BLaER1 treated with 17β-estradiol and CSF1 and Interleukin-3, amounts not matched to agents 10 nM and 100 nM (cell line): Measurements from ENCODE around the gene MEPCE.

Experiments
- H3K27ac ChIP-seq, 11 experiments: shearing (Covaris generic); formaldehyde crosslinking; 2 replicates each; pipeline ENCODE4 v1.8.1; 2022
- H3K27me3 ChIP-seq, 11 experiments: shearing (Covaris generic); formaldehyde crosslinking; 2 replicates each; pipeline ENCODE4 v1.8.1; 2022
- H3K36me3 ChIP-seq, 11 experiments: shearing (Covaris generic); formaldehyde crosslinking; 2 replicates each; pipeline ENCODE4 v1.8.1; 2022
- H3K4me1 ChIP-seq, 10 experiments: shearing (Covaris generic); formaldehyde crosslinking; 2 replicates each; pipeline ENCODE4 v1.8.1; 2022
- H3K4me2 ChIP-seq, 11 experiments: shearing (Covaris generic); formaldehyde crosslinking; 2 replicates each; pipeline ENCODE4 v1.8.1; 2022
- H3K4me3 ChIP-seq, 10 experiments: shearing (Covaris generic); formaldehyde crosslinking; 2 replicates each; pipeline ENCODE4 v1.8.1; 2022
- H3K9ac ChIP-seq, 11 experiments: shearing (Covaris generic); formaldehyde crosslinking; 2 replicates each; pipeline ENCODE4 v1.8.1; 2022
- H3K9me3 ChIP-seq, 11 experiments: shearing (Covaris generic); formaldehyde crosslinking; replicated peaks in 1 of 11; 2 replicates each; pipeline ENCODE4 v1.8.1; 2022
- H4K20me1 ChIP-seq, 11 experiments: shearing (Covaris generic); formaldehyde crosslinking; 2 replicates each; pipeline ENCODE4 v1.8.1; 2022
- Cebpa-rat ChIP-seq, 11 experiments: shearing (Covaris generic); IDR thresholded peaks; 2 replicates each; pipeline ENCODE4 v1.8.1; 2022

The MEPCE gene

GRCh38 chr7:100398239-100398638 lies 31.4 kb upstream of the MEPCE start:
- no peak for TF ChIP-seq Cebpa-rat (IDR thresholded peaks at IDR 0.05)
- Histone ChIP-seq H3K36me3 (peaks cover 0 to 56% (median 0%) of the 10 kb centered on the region in 11 experiments; a peak in 5 of 22 replicates), H3K4me3 (peak overlapping the region in 3 of 10 experiments; percentile 33 to 53 (median 46); a peak in 6 of 20 replicates), H3K4me1 (peaks cover 39 to 94% (median 60%) of the 10 kb centered on the region in 10 experiments), H3K4me2 (peak overlapping the region; percentile 81 to 95 (median 90); a peak in 21 of 22 replicates), H3K27me3 (no peaks in the 10 kb centered on the region), H3K9me3 (no peaks in the 10 kb centered on the region), H3K9ac (peak overlapping the region in 9 of 11 experiments; percentile 42 to 86 (median 79); a peak in 17 of 22 replicates), H3K27ac (peak overlapping the region in 10 of 11 experiments; percentile 80 to 97 (median 92); a peak in 19 of 22 replicates), H4K20me1 (no peaks in the 10 kb centered on the region; a peak in 2 of 22 replicates)

GRCh38 chr7:100400041-100400440 lies 29.6 kb upstream of the MEPCE start:
- H3K4me1 ChIP-seq, result peaks cover 28 to 85% (median 46%) of the 10 kb centered on the region in 10 experiments
- no peak overlapping the region for H3K27ac ChIP-seq
- no peak for TF ChIP-seq Cebpa-rat (IDR thresholded peaks at IDR 0.05)
- no peak overlapping the region for H3K4me3 ChIP-seq
- H3K27me3 ChIP-seq, result no peaks in the 10 kb centered on the region
- H3K4me2 ChIP-seq, result no peak overlapping the region
- H4K20me1 ChIP-seq, result no peaks in the 10 kb centered on the region; a peak in 2 of 22 replicates
- peaks cover 0 to 62% (median 0%) of the 10 kb centered on the region in 11 experiments; a peak in 5 of 22 replicates for H3K36me3 ChIP-seq
- H3K9me3 ChIP-seq, result no peaks in the 10 kb centered on the region
- no peak overlapping the region for H3K9ac ChIP-seq

- H3K4me3 ChIP-seq, result no peak overlapping the region
- H3K9me3 ChIP-seq, result no peaks in the 10 kb centered on the region
- H3K4me2 ChIP-seq, result peak overlapping the region in 1 of 11 experiments; percentile 27; a peak in 1 of 22 replicates
- no peak for TF ChIP-seq Cebpa-rat (IDR thresholded peaks at IDR 0.05)
- H3K4me1 ChIP-seq, result peaks cover 28 to 79% (median 40%) of the 10 kb centered on the region in 10 experiments
- no peaks in the 10 kb centered on the region; a peak in 2 of 22 replicates for H4K20me1 ChIP-seq
- H3K27ac ChIP-seq, result peak overlapping the region in 1 of 11 experiments; percentile 18; a peak in 2 of 22 replicates
- H3K9ac ChIP-seq, result no peak overlapping the region
- peaks cover 0 to 68% (median 0%) of the 10 kb centered on the region in 11 experiments; a peak in 5 of 22 replicates for H3K36me3 ChIP-seq
- H3K27me3 ChIP-seq, result no peaks in the 10 kb centered on the region
Measured at GRCh38 chr7:100400656-100401055, 29.0 kb upstream of the MEPCE start.

GRCh38 chr7:100401811-100402210 lies 27.8 kb upstream of the MEPCE start:
- Histone ChIP-seq H3K4me2 (peak overlapping the region in 1 of 11 experiments; percentile 57; a peak in 2 of 22 replicates), H3K27ac (no peak overlapping the region), H3K27me3 (0 out of 22 replicates have a peak, but pooled peaks cover 0 to 3% (median 0%) of the 10 kb centered on the region in 11 experiments), H3K36me3 (peaks cover 0 to 79% (median 0%) of the 10 kb centered on the region in 11 experiments; a peak in 5 of 22 replicates), H3K9me3 (no peaks in the 10 kb centered on the region), H3K4me3 (no peak overlapping the region), H4K20me1 (no peaks in the 10 kb centered on the region; a peak in 2 of 22 replicates), H3K9ac (peak overlapping the region in 2 of 11 experiments; percentile 1 to 38; a peak in 2 of 22 replicates), H3K4me1 (peaks cover 18 to 74% (median 32%) of the 10 kb centered on the region in 10 experiments)
- no peak for TF ChIP-seq Cebpa-rat (IDR thresholded peaks at IDR 0.05)

- no peak for TF ChIP-seq Cebpa-rat (IDR thresholded peaks at IDR 0.05)
- no peak overlapping the region for H3K4me3 ChIP-seq
- H3K36me3 ChIP-seq, result peaks cover 0 to 81% (median 0%) of the 10 kb centered on the region in 11 experiments; a peak in 5 of 22 replicates
- H3K9me3 ChIP-seq, result no peaks in the 10 kb centered on the region
- peaks cover 18 to 74% (median 32%) of the 10 kb centered on the region in 10 experiments for H3K4me1 ChIP-seq
- H4K20me1 ChIP-seq, result no peaks in the 10 kb centered on the region; a peak in 2 of 22 replicates
- H3K9ac ChIP-seq, result peak overlapping the region in 1 of 11 experiments; percentile 38; a peak in 2 of 22 replicates
- peak overlapping the region in 3 of 11 experiments; percentile 56 to 65 (median 57); a peak in 5 of 22 replicates for H3K4me2 ChIP-seq
- H3K27ac ChIP-seq, result no peak overlapping the region
- H3K27me3 ChIP-seq, result 0 out of 22 replicates have a peak, but pooled peaks cover 0 to 3% (median 0%) of the 10 kb centered on the region in 11 experiments
Measured at GRCh38 chr7:100402241-100402640, 27.4 kb upstream of the MEPCE start.

- Histone ChIP-seq H4K20me1 (peaks cover 0 to 16% (median 0%) of the 10 kb centered on the region in 11 experiments; a peak in 2 of 22 replicates), H3K4me3 (no peak overlapping the region), H3K4me2 (peak overlapping the region; percentile 18 to 61 (median 45); a peak in 19 of 22 replicates), H3K27me3 (0 out of 22 replicates have a peak, but pooled peaks cover 0 to 3% (median 0%) of the 10 kb centered on the region in 11 experiments), H3K36me3 (peaks cover 0 to 80% (median 0%) of the 10 kb centered on the region in 11 experiments; a peak in 4 of 22 replicates), H3K4me1 (peaks cover 19 to 57% (median 31%) of the 10 kb centered on the region in 10 experiments), H3K27ac (no peak overlapping the region), H3K9ac (peak overlapping the region in 1 of 11 experiments; percentile 18; a peak in 1 of 22 replicates), H3K9me3 (no peaks in the 10 kb centered on the region)
- TF ChIP-seq Cebpa-rat (IDR thresholded peaks at IDR 0.05), result no peak
Measured at GRCh38 chr7:100406767-100407166, 22.9 kb upstream of the MEPCE start.

- peak overlapping the region in 1 of 11 experiments; percentile 18; a peak in 1 of 22 replicates for H3K9ac ChIP-seq
- H3K9me3 ChIP-seq, result no peaks in the 10 kb centered on the region
- H3K4me1 ChIP-seq, result peaks cover 19 to 57% (median 35%) of the 10 kb centered on the region in 10 experiments
- H3K4me2 ChIP-seq, result peak overlapping the region; percentile 18 to 61 (median 45); a peak in 21 of 22 replicates
- H3K4me3 ChIP-seq, result no peak overlapping the region
- no peak overlapping the region for H3K27ac ChIP-seq
- TF ChIP-seq Cebpa-rat (IDR thresholded peaks at IDR 0.05), result no peak
- H3K27me3 ChIP-seq, result 0 out of 22 replicates have a peak, but pooled peaks cover 0 to 3% (median 0%) of the 10 kb centered on the region in 11 experiments
- H4K20me1 ChIP-seq, result peaks cover 0 to 16% (median 0%) of the 10 kb centered on the region in 11 experiments; a peak in 2 of 22 replicates
- H3K36me3 ChIP-seq, result peaks cover 0 to 73% (median 0%) of the 10 kb centered on the region in 11 experiments; a peak in 4 of 22 replicates
Measured at GRCh38 chr7:100407285-100408180, 22.1 kb upstream of the MEPCE start.

GRCh38 chr7:100411101-100411500 lies 18.5 kb upstream of the MEPCE start:
- Histone ChIP-seq H3K27me3 (0 out of 22 replicates have a peak, but pooled peaks cover 0 to 1% (median 0%) of the 10 kb centered on the region in 11 experiments), H3K4me1 (peaks cover 19 to 55% (median 40%) of the 10 kb centered on the region in 10 experiments), H3K9ac (no peak overlapping the region), H3K4me3 (no peak overlapping the region), H3K27ac (no peak overlapping the region), H3K36me3 (peaks cover 0 to 70% (median 0%) of the 10 kb centered on the region in 11 experiments; a peak in 4 of 22 replicates), H3K9me3 (no peaks in the 10 kb centered on the region), H4K20me1 (peaks cover 0 to 26% (median 0%) of the 10 kb centered on the region in 11 experiments; a peak in 2 of 22 replicates), H3K4me2 (peak overlapping the region in 10 of 11 experiments; percentile 29 to 78 (median 62); a peak in 19 of 22 replicates)
- peak in 2 of 11 experiments; percentile 27 to 56; a peak in 3 of 22 replicates for TF ChIP-seq Cebpa-rat (IDR thresholded peaks at IDR 0.05)
